HG02623 (cell line): ENCODE data around the gene ACSL4.
"Not testable (repeated sequence)": the region's sequence is repeated elsewhere in the genome, so short reads cannot be mapped to it uniquely, and the experiment has no call there.

ENCODE experiments used
- ATAC-seq: cut with Tn5 transposase; IDR thresholded peaks from one replicate; pipeline ENCODE4 v1.9.1; 2021; ENCODE audit warnings: moderate library complexity; ENCODE audit not compliant: unreplicated experiment

Gene ACSL4

GRCh38 chrX:109679820-109680219 lies 53.2 kb downstream of the ACSL4 start:
- no peak for ATAC-seq

GRCh38 chrX:109672239-109672638 lies 60.8 kb downstream of the ACSL4 start:
- ATAC-seq = no peak

- not testable (repeated sequence) for ATAC-seq
Observed at GRCh38 chrX:109671170-109671569, 61.9 kb downstream of the ACSL4 start.

- ATAC-seq = no peak
Observed at GRCh38 chrX:109667986-109668385, 65.1 kb downstream of the ACSL4 start.

- no peak for ATAC-seq
Observed at GRCh38 chrX:109660435-109661143, 72.5 kb downstream of the ACSL4 start.

GRCh38 chrX:109658391-109658790 lies 74.7 kb downstream of the ACSL4 start:
- ATAC-seq = no peak

- ATAC-seq = not testable (repeated sequence)
Observed at GRCh38 chrX:109657364-109657763, 75.7 kb downstream of the ACSL4 start.

GRCh38 chrX:109656774-109657173 lies 76.3 kb downstream of the ACSL4 start:
- no peak for ATAC-seq

- no peak for ATAC-seq
Observed at GRCh38 chrX:109655502-109656201, 77.4 kb downstream of the ACSL4 start.

- ATAC-seq = no peak
Observed at GRCh38 chrX:109654516-109655109, 78.4 kb downstream of the ACSL4 start.

- ATAC-seq = not testable (repeated sequence)
Observed at GRCh38 chrX:109644671-109645070, 88.4 kb downstream of the ACSL4 start.

- ATAC-seq = no peak
Observed at GRCh38 chrX:109643687-109644086, 89.4 kb downstream of the ACSL4 start.

- ATAC-seq = no peak
Observed at GRCh38 chrX:109638158-109638557, 94.9 kb downstream of the ACSL4 start.

GRCh38 chrX:109637477-109637876 lies 95.6 kb downstream of the ACSL4 start:
- not testable (repeated sequence) for ATAC-seq

GRCh38 chrX:109635146-109635545 lies 97.9 kb downstream of the ACSL4 start:
- no peak for ATAC-seq

- no peak for ATAC-seq
Observed at GRCh38 chrX:109632906-109633504, 100.1 kb downstream of the ACSL4 start.

- ATAC-seq = no peak
Observed at GRCh38 chrX:109629310-109629709, 103.7 kb downstream of the ACSL4 start.

GRCh38 chrX:109626637-109627036 lies 106.4 kb downstream of the ACSL4 start:
- ATAC-seq = no peak

- no peak for ATAC-seq
Observed at GRCh38 chrX:109624641-109625616, 108.1 kb downstream of the ACSL4 start, which contains the start of gene KCNE5. KCNE5 (minus strand) TSS chrX:109625172; CDS start chrX:109625020, 152 bp downstream.

GRCh38 chrX:109623997-109624396 lies 109.1 kb downstream of the ACSL4 start:
- ATAC-seq = no peak
